ENCODE data around the gene ITPRIPL1. TPM values are rescaled to one million over a fixed set of nuclear protein-coding genes. Genes with fewer than 3 reads are reported as not detected.
A peak's percentile ranks its signal among the peaks of the same experiment; 100 is the strongest.

The ITPRIPL1 gene
- polyA plus RNA-seq, 4 donors: 3.8 to 5.1 (median 4.8) TPM

DNA sequence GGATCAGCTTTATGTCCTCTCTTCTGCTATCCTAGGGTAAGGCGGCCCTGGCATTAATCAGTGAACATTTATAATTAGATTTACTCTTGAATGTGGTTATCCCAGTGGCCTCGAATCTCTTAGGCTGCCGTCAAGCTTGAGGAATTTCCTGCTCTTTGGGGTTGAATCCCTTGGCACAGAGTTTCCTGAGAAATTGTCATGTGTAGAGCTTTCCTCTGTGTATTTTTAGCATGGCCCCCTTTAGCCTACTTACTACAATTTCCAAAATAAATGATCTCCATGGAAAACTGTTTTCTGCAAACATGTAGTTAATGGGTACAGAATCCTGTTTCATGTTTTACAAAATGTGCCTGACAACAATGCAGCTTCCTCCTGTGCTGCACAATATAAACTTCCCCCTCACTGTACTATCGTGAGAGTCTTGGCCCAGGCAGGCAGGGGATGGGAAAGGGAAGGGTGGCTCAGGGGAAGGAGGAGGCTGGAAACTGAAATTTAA is 28.5 kb downstream of the ITPRIPL1 start:
- DNase-seq (ENCODE audit: low read depth in 4 of 4, low spot score in 3 of 4): no peak

DNA sequence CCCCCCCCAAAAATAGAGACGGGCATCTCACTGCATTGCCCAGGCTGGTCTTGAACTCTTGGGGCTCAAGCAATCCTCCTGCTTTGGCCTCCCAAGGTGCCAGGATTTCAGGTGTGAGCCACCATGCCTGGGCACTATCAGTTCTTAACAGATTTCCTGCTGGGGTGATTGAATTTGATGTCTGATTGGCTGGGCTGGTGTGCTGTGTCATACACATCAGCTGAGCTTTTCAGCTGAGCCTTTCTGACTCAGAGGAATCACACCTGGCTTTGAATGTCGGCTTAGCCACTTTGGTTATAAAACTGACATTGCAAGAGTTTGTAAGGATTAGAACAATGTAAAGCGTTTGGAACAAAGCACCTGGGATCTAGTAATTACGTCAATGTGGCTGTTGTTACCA is 29.4 kb downstream of the ITPRIPL1 start:
- no peak for DNase-seq (ENCODE audit: low read depth in 4 of 4, low spot score in 3 of 4)

DNA sequence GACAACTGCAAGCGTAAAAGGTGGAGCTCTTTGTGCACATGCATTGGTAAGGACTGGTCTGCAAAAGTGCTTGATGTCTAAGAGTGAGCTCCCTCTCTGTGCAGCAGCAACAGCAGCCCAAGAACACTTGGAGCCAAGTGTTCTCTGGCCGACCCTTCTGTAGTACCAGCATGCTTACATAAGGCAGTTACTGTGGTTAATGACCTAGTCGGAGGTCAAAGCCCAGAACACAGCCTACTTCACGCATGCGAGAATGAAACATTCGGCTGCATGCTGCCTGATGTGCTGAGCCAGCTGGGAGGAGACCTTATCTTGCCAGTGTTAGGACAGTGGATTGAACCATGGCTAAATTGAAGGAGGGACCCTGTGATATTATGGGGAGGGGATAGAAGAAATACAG is 31.8 kb downstream of the ITPRIPL1 start:
- DNase-seq (ENCODE audit: low read depth in 4 of 4, low spot score in 3 of 4): no peak

DNA sequence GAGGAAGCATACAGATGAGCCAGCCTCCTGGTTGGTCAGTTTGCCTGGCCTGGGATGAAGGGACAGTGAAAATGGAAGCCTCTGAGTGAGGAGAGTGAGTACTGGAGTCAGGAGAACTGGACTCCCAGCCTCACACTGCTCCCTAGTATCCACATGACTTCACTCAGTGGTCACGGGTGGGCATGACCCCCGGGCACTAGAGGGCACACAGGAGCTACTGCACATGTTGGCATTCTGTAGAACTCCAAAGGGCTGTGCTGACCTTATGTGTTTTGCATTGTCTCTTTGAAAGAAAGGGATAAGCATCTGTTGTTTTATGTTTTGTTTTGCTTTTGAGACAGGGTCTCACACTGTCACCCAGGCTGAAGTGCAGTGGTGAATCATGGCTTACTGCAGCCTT is 34.2 kb downstream of the ITPRIPL1 start:
- no peak for DNase-seq (ENCODE audit: low read depth in 4 of 4, low spot score in 3 of 4)

DNA sequence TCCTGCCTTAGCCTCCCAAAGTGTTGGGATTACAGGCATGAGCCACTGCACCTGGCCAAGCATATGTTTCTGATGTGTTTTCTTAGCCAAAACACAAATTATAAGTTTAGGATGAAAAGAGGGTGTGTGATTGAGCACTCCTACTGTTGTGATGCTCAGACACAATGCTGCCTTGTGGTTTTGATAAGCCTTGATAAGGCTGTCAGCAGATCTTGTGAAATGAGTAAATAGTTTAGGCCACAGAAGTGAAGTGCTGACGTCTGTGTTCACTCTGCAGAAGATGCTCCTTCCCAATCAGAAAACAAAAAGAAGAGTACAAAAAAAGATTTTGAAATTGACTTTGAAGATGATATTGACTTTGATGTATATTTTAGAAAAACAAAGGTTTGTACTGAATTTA is 34.7 kb downstream of the ITPRIPL1 start:
- DNase-seq (ENCODE audit: low read depth in 4 of 4, low spot score in 3 of 4): no peak

DNA sequence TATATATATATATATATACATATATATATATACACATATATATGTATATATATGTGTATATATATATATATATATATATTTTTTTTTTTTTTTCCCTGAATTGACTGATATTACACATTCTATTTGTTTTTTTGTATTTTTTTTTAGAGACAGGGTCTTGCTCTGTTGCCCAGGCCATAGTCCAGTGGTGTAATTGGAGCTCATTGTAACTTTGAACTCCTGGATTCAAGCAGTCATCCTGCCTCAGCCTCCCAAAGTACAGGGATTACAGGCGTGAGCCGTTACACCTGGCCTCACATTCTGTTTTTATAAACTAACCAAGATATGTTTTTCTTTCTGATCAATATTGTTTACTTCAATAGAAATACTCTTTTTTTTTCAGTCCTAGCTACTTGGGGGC is 36.6 kb downstream of the ITPRIPL1 start:
- DNase-seq (ENCODE audit: low read depth in 4 of 4, low spot score in 3 of 4): no peak

DNA sequence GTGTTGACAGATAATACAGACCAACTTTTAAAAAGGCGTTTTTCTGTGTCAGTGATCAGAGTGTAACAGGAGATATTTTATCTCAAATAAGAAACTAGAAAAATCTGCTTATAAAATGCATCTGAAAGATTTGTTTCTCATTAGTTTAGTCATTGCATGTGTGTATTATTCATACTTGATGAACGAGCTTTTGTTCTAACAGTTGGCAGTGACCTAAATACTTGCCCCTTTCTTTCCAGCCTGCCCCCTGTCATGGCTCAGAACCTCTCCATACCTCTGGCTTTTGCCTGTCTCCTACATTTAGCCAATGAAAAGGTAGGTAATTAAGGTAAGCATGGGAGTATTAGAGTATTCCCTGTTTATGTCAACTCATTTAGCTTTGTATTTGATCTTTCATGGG is 44.1 kb downstream of the ITPRIPL1 start:
- no peak for DNase-seq (ENCODE audit: low read depth in 4 of 4, low spot score in 3 of 4)

DNA sequence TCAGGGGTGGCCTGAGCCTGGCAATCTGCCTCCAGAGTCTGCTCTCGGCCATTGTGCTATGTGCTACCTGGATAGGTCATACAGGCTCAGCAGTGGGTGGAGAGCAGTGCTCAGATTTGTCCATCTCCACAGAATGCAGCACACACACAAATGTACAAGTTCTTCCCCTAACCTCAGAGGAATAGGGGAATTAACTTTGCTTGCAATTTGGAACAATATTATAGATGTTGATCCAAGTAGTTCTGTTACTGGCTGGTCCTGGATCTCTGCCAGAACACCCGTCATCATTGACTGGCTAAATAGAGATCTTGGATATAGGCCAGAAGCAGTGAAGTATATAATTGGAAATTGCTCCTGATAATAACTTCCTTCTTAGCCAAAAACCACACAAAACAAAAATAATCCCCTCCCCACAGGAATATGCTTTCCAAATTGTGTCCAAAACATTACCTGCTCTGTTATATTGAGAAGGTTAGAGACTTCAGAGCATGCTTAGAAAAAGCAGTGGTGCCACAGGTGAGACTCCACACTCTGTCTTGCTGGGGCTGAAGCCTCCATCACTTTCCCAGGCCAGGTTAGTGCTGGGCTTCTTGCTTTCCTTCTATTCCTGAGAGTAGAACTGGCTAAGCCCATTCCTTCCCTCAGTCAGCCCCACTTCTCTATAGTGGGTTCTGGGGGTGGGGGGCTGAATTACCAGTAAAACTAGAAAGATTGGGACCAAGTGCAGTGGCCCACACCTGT is 49.3 kb downstream of the ITPRIPL1 start:
- peak in 3 of 4 donors; percentile 22 to 35 (median 28) for DNase-seq (ENCODE audit: low read depth in 4 of 4, low spot score in 3 of 4)

Other genes with a start within 250 kb of the ITPRIPL1 start
- gene ADRA2B, start 208.7 kb upstream of the ITPRIPL1 start, polyA plus RNA-seq (ENCODE audit: insufficient read length in 4 of 4): 1 to 10 TPM; 2.2 to 5.1 (median 3.4) TPM
- gene ASTL, start 186.8 kb upstream of the ITPRIPL1 start, polyA plus RNA-seq (ENCODE audit: insufficient read length in 4 of 4): under 1 TPM in 3 of 4 donors, not detected in 1; 0.10 to 0.15 (median 0.14) TPM
- 1 to 10 TPM; 2.7 to 9.6 (median 6.0) TPM for gene DUSP2, start 179.9 kb upstream of the ITPRIPL1 start, polyA plus RNA-seq (ENCODE audit: insufficient read length in 4 of 4)
- 100 to 1,000 TPM in 3 of 4 donors, 10 to 100 TPM in 1; 71.5 to 147 (median 140) TPM for gene STARD7, start 116.5 kb upstream of the ITPRIPL1 start, polyA plus RNA-seq (ENCODE audit: insufficient read length in 4 of 4)
- 10 to 100 TPM; 34.2 to 45.8 (median 43.7) TPM for gene TMEM127, start 59.3 kb upstream of the ITPRIPL1 start, polyA plus RNA-seq (ENCODE audit: insufficient read length in 4 of 4)
- 10 to 100 TPM; 51.9 to 83.5 (median 61.1) TPM for gene CIAO1, start 59.1 kb upstream of the ITPRIPL1 start, polyA plus RNA-seq (ENCODE audit: insufficient read length in 4 of 4)
- gene SNRNP200, start 19.8 kb upstream of the ITPRIPL1 start, polyA plus RNA-seq (ENCODE audit: insufficient read length in 4 of 4): 100 to 1,000 TPM; 130 to 193 (median 174) TPM
- 10 to 100 TPM; 14.0 to 19.8 (median 18.8) TPM for gene NCAPH, start 10.4 kb downstream of the ITPRIPL1 start, polyA plus RNA-seq (ENCODE audit: insufficient read length in 4 of 4)
- gene NEURL3, start 180.0 kb downstream of the ITPRIPL1 start, polyA plus RNA-seq (ENCODE audit: insufficient read length in 4 of 4): 1 to 10 TPM in 3 of 4 donors, under 1 TPM in 1; 0.15 to 9.0 (median 4.0) TPM
- 1 to 10 TPM; 4.3 to 7.1 (median 5.6) TPM for gene ARID5A, start 211.4 kb downstream of the ITPRIPL1 start, polyA plus RNA-seq (ENCODE audit: insufficient read length in 4 of 4)

Data from left renal pelvis (tissue), 4 donors.